Liver (tissue), 9 donors: ENCODE data around the gene SF3B5. TPM values are rescaled to one million over a fixed set of nuclear protein-coding genes. Genes with fewer than 3 reads are reported as not detected.

Experiments
- DNase-seq: peaks from one replicate; pipeline ENCODE4 v3.0.0-alpha.2; 2017; ENCODE audit warnings: low spot score
- H3K27ac ChIP-seq, 2 donors: one replicate each; pipeline ENCODE4 v1.7.0; 2013; ENCODE audit warnings: inconsistent platforms in 2 of 2, low read length in 2 of 2, control low read depth in 1 of 2, low read depth in 1 of 2, mild to moderate bottlenecking in 1 of 2
- H3K27me3 ChIP-seq, 4 donors: one replicate each; pipeline versions ENCODE4 v1.6.1 to v1.7.0; 2013; ENCODE audit warnings: low read length in 3 of 4, inconsistent platforms in 1 of 4, mild to moderate bottlenecking in 1 of 4, moderate library complexity in 1 of 4; ENCODE audit not compliant: control insufficient read depth in 4 of 4, insufficient read depth in 4 of 4
- H3K36me3 ChIP-seq, 4 donors: one replicate each; pipeline versions ENCODE4 v1.6.1 to v1.7.0; 2013; ENCODE audit warnings: low read length in 3 of 4, mild to moderate bottlenecking in 3 of 4, low read depth in 1 of 4, moderate library complexity in 1 of 4; ENCODE audit not compliant: control insufficient read depth in 4 of 4, insufficient read depth in 3 of 4
- H3K4me1 ChIP-seq, 4 donors: one replicate each; pipeline versions ENCODE4 v1.6.1 to v1.7.0; 2013; ENCODE audit warnings: low read length in 3 of 4, mild to moderate bottlenecking in 3 of 4, moderate library complexity in 1 of 4; ENCODE audit not compliant: control insufficient read depth in 4 of 4, insufficient read depth in 4 of 4
- H3K4me3 ChIP-seq, 3 donors: one replicate each; pipeline versions ENCODE4 v1.6.1 to v1.7.0; 2013; ENCODE audit warnings: low read length in 3 of 3, control low read depth in 1 of 3, low read depth in 1 of 3, mild to moderate bottlenecking in 1 of 3
- H3K9ac ChIP-seq, 2 donors: one replicate each; pipeline ENCODE4 v1.7.0; 2013; ENCODE audit warnings: low read length in 2 of 2, mild to moderate bottlenecking in 2 of 2, moderate library complexity in 2 of 2, control low read depth in 1 of 2, low read depth in 1 of 2
- H3K9me3 ChIP-seq, 4 donors: one replicate each; pipeline versions ENCODE4 v1.6.1 to v1.7.0; 2013; ENCODE audit warnings: low read length in 3 of 4; ENCODE audit not compliant: control insufficient read depth in 4 of 4
- ATF3 ChIP-seq: IDR thresholded peaks from 2 replicates; pipeline ENCODE4 v1.6.1; 2016; ENCODE audit warnings: antibody characterized with exemption
- CTCF ChIP-seq: fragments of 150-350 bp; IDR thresholded peaks from 2 replicates; pipeline ENCODE4 v1.5.1; 2017; ENCODE audit warnings: improper control_type of control experiment, low read depth, low read length; ENCODE audit not compliant: missing input control
- EGR1 ChIP-seq, 2 donors: IDR thresholded peaks; 2 replicates each; pipeline ENCODE4 v1.6.1; 2016 to 2018; ENCODE audit warnings: antibody characterized with exemption in 2 of 2, low read depth in 2 of 2
- FOXA1 ChIP-seq: IDR thresholded peaks from 2 replicates; pipeline ENCODE4 v1.6.1; 2016; ENCODE audit warnings: antibody characterized with exemption
- FOXA2 ChIP-seq: IDR thresholded peaks from 2 replicates; pipeline ENCODE4 v1.6.1; 2016; ENCODE audit warnings: antibody characterized with exemption
- GABPA ChIP-seq, 2 donors: IDR thresholded peaks in 1 of 2; conservative IDR thresholded peaks in 1 of 2; 2 replicates each; pipeline ENCODE4 v1.6.1; 2016; ENCODE audit warnings: antibody characterized with exemption in 2 of 2, mild to moderate bottlenecking in 1 of 2, moderate library complexity in 1 of 2
- HNF4A ChIP-seq, 2 donors: conservative IDR thresholded peaks; 2 replicates each; pipeline ENCODE4 v1.6.1; 2016; ENCODE audit warnings: antibody characterized with exemption in 2 of 2, mild to moderate bottlenecking in 2 of 2
- HNF4G ChIP-seq: IDR thresholded peaks from 2 replicates; pipeline ENCODE4 v1.6.1; 2016; ENCODE audit warnings: antibody characterized with exemption
- JUND ChIP-seq, 2 donors: IDR thresholded peaks; 2 replicates each; pipeline ENCODE4 v1.6.1; 2016; ENCODE audit warnings: antibody characterized with exemption in 2 of 2
- MAX ChIP-seq: IDR thresholded peaks from 2 replicates; pipeline ENCODE4 v1.6.1; 2016; ENCODE audit warnings: antibody characterized with exemption
- NR2F2 ChIP-seq: IDR thresholded peaks from 2 replicates; pipeline ENCODE4 v1.6.1; 2016; ENCODE audit warnings: antibody characterized with exemption
- RAD21 ChIP-seq, 2 donors: IDR thresholded peaks; 2 replicates each; pipeline ENCODE4 v1.6.1; 2016; ENCODE audit warnings: antibody characterized with exemption in 2 of 2, mild to moderate bottlenecking in 2 of 2
- REST ChIP-seq: IDR thresholded peaks from 2 replicates; pipeline ENCODE4 v1.6.1; 2016; ENCODE audit warnings: antibody characterized with exemption, mild to moderate bottlenecking
- RXRA ChIP-seq, 2 donors: IDR thresholded peaks; 2 replicates each; pipeline ENCODE4 v1.6.1; 2017 to 2018; ENCODE audit warnings: antibody characterized with exemption in 2 of 2, mild to moderate bottlenecking in 1 of 2
- SP1 ChIP-seq: IDR thresholded peaks from 2 replicates; pipeline ENCODE4 v1.6.1; 2018; ENCODE audit warnings: antibody characterized with exemption, mild to moderate bottlenecking
- YY1 ChIP-seq: IDR thresholded peaks from 2 replicates; pipeline ENCODE4 v1.6.1; 2016; ENCODE audit warnings: antibody characterized with exemption, mild to moderate bottlenecking
- ZBTB33 ChIP-seq: IDR thresholded peaks from 2 replicates; pipeline ENCODE4 v1.6.1; 2016; ENCODE audit warnings: antibody characterized with exemption
- WGBS: extraction: QIAGEN DNeasy Blood & Tissue Kit; methylation state at CpG from one replicate; pipeline ENCODE4 v1.1.7; 2013; 5-methylcytosine and 5-hydroxymethylcytosine counted together
- polyA plus RNA-seq, 2 donors: library from polyadenylated mRNA; stranded (reverse) in 1 of 2; unstranded in 1 of 2; fragments of 200-250 nt in 1 of 2; fragments of >200 nt in 1 of 2; fragmentation: Nextera tagmentation in 1 of 2; extraction: Ambion mirVana in 1 of 2; gene quantifications; one replicate each; pipeline versions ENCODE4 v1.2.1 to v1.2.3, GENCODE V29; 2013 to 2015
- total RNA-seq, 2 donors: library from RNA; depleted of rRNA; stranded (reverse); fragments of >200 nt; gene quantifications; one replicate each; pipeline ENCODE4 v1.2.3, GENCODE V29; 2014
- donor health status: healthy.
- donor health status: healthy.
- donor health status: healthy.
- donor health status: healthy.
- donor health status: healthy.

SF3B5 gene
- total and polyA plus RNA-seq, 4 donors, result 51.8 to 178 (median 96.9) TPM

GRCh38 chr6:144066255-144066654 lies 29.1 kb downstream of the SF3B5 start:
- no peaks in the 10 kb centered on the region for H3K36me3 ChIP-seq
- no peak overlapping the region for H3K27ac ChIP-seq
- no peak overlapping the region for H3K9ac ChIP-seq
- WGBS, result 68% methylated on average over 4 of the region's 4 CpGs
- peaks cover 0 to 10% (median 5%) of the 10 kb centered on the region in 4 donors for H3K4me1 ChIP-seq
- no peak for DNase-seq
- H3K9me3 ChIP-seq, result no peaks in the 10 kb centered on the region
- TF ChIP-seq RXRA (IDR thresholded peaks at IDR 0.05) (no peak), GABPA (IDR thresholded peaks at IDR 0.05 in 1 of 2, conservative IDR thresholded peaks at IDR 0.05 in 1 of 2) (no peak), MAX (no peak), HNF4G (no peak), ZBTB33 (no peak), FOXA2 (no peak), RAD21 (IDR thresholded peaks at IDR 0.05) (no peak), HNF4A (conservative IDR thresholded peaks at IDR 0.05) (no peak), NR2F2 (no peak), JUND (IDR thresholded peaks at IDR 0.05) (no peak), SP1 (no peak)
- H3K27me3 ChIP-seq, result no peaks in the 10 kb centered on the region
- H3K4me3 ChIP-seq, result no peak overlapping the region

- H3K36me3 ChIP-seq, result no peaks in the 10 kb centered on the region
- no peaks in the 10 kb centered on the region for H3K27me3 ChIP-seq
- 73% methylated on average over 9 of the region's 9 CpGs for WGBS
- no peak overlapping the region for H3K9ac ChIP-seq
- TF ChIP-seq REST (no peak), JUND (IDR thresholded peaks at IDR 0.05) (no peak), CTCF (no peak), YY1 (no peak), ATF3 (no peak), RXRA (IDR thresholded peaks at IDR 0.05) (no peak), HNF4G (no peak), FOXA1 (no peak), ZBTB33 (no peak), RAD21 (IDR thresholded peaks at IDR 0.05) (no peak), HNF4A (conservative IDR thresholded peaks at IDR 0.05) (no peak), FOXA2 (no peak), GABPA (IDR thresholded peaks at IDR 0.05 in 1 of 2, conservative IDR thresholded peaks at IDR 0.05 in 1 of 2) (no peak), EGR1 (IDR thresholded peaks at IDR 0.05; ENCODE audit: low read depth in 2 of 2) (no peak), NR2F2 (no peak), MAX (no peak)
- peaks cover 0 to 10% (median 5%) of the 10 kb centered on the region in 4 donors for H3K4me1 ChIP-seq
- H3K9me3 ChIP-seq, result no peaks in the 10 kb centered on the region
- no peak overlapping the region for H3K27ac ChIP-seq
- no peak overlapping the region for H3K4me3 ChIP-seq
- DNase-seq, result no peak
These were observed 30.1 kb downstream of the SF3B5 start for GRCh38 chr6:144065213-144065660.
